H1 (cell line): ENCODE results near the gene LCLAT1. TPM values are rescaled to one million over a fixed set of nuclear protein-coding genes. Genes with fewer than 3 reads are reported as not detected.
A peak's percentile ranks its signal among the peaks of the same experiment; 100 is the strongest.

Experiments used
- CTCF ChIA-PET: fragments of 300-600 bp; sonication (Branson Sonifier 250); formaldehyde crosslinking; loops from one replicate; lab custom pipeline; 2021; ENCODE audit not compliant: partially characterized antibody; lab: Charles Lee
- POLR2A ChIA-PET: fragments of 300-600 bp; sonication (Branson Sonifier 250); formaldehyde crosslinking; loops from one replicate; lab custom pipeline; 2021; ENCODE audit warnings: inconsistent platforms; ENCODE audit not compliant: partially characterized antibody; lab: Charles Lee
- DNase-seq, 2 experiments: peaks; one replicate each; pipeline versions ENCODE4 v3.0.0 to v3.0.0-alpha.2; 2010 to 2022; ENCODE audit warnings: low spot score in 2 of 2, low read depth in 1 of 2, mixed read lengths in 1 of 2
- FAIRE-seq: peaks from 2 replicates; lab custom pipeline; 2011; peaks lifted over from hg19 to GRCh38; lab: Jason Lieb, UNC
- H2AFZ ChIP-seq: 2 replicates; pipeline ENCODE4 v1.8.1; 2012; ENCODE audit warnings: low read length, inconsistent platforms
- H2AK5ac ChIP-seq: 2 replicates; pipeline ENCODE4 v1.6.1; 2013; ENCODE audit warnings: low read depth, low read length
- H2BK120ac ChIP-seq: replicated peaks from 2 replicates; pipeline ENCODE3; 2013; ENCODE audit warnings: low read depth, low read length, inconsistent platforms
- H2BK12ac ChIP-seq: 2 replicates; pipeline ENCODE4 v1.6.1; 2013; ENCODE audit warnings: low read depth, low read length
- H2BK15ac ChIP-seq: 2 replicates; pipeline ENCODE4 v1.6.1; 2013; ENCODE audit warnings: low read length
- H2BK20ac ChIP-seq: 2 replicates; pipeline ENCODE4 v1.6.1; 2013; ENCODE audit warnings: low read length
- H2BK5ac ChIP-seq: 2 replicates; pipeline ENCODE4 v1.6.1; 2013; ENCODE audit warnings: low read depth, low read length
- H3K14ac ChIP-seq: 2 replicates; pipeline ENCODE4 v1.6.1; 2013; ENCODE audit warnings: inconsistent platforms; ENCODE audit not compliant: insufficient read length
- H3K18ac ChIP-seq: 2 replicates; pipeline ENCODE4 v1.6.1; 2013; ENCODE audit warnings: low read length; ENCODE audit errors: extremely low read depth
- H3K23ac ChIP-seq: 2 replicates; pipeline ENCODE4 v1.6.1; 2013; ENCODE audit warnings: inconsistent platforms; ENCODE audit not compliant: insufficient read length
- H3K23me2 ChIP-seq: 2 replicates; pipeline ENCODE4 v1.6.1; 2013; ENCODE audit warnings: low read depth, low read length
- H3K27ac ChIP-seq: 2 replicates; pipeline ENCODE4 v1.6.1; 2011; ENCODE audit warnings: low read depth, low read length, inconsistent platforms
- H3K27me3 ChIP-seq, 4 experiments: replicated peaks in 1 of 4; 1 replicate in 1 of 4; 2 replicates in 3 of 4; pipeline versions ENCODE4 v1.6.1 to v1.8.1; 2011 to 2013; ENCODE audit warnings: low read length in 3 of 4, mild to moderate bottlenecking in 3 of 4, inconsistent platforms in 2 of 4, mixed read lengths in 2 of 4, moderate library complexity in 1 of 4; ENCODE audit not compliant: control insufficient read depth in 3 of 4, insufficient read depth in 3 of 4; ENCODE audit errors: extremely low read depth in 1 of 4
- H3K36me3 ChIP-seq, 4 experiments: 2 replicates each; pipeline versions ENCODE4 v1.6.1 to v1.8.1; 2011 to 2013; ENCODE audit warnings: mild to moderate bottlenecking in 4 of 4, low read length in 3 of 4, moderate library complexity in 2 of 4, control low read depth in 1 of 4, inconsistent platforms in 1 of 4; ENCODE audit not compliant: insufficient read depth in 4 of 4, control insufficient read depth in 2 of 4
- H3K4ac ChIP-seq: replicated peaks from 2 replicates; pipeline ENCODE3; 2013; ENCODE audit warnings: low read length, low read depth, mixed read lengths, inconsistent platforms; ENCODE audit not compliant: insufficient read length
- H3K4me1 ChIP-seq, 4 experiments: replicated peaks in 1 of 4; 1 replicate in 1 of 4; 2 replicates in 3 of 4; pipeline versions ENCODE4 v1.6.1 to v1.8.1; 2011 to 2013; ENCODE audit warnings: low read length in 3 of 4, inconsistent platforms in 2 of 4, mixed read lengths in 1 of 4; ENCODE audit not compliant: insufficient read depth in 4 of 4, control insufficient read depth in 3 of 4
- H3K4me2 ChIP-seq, 2 experiments: 2 replicates each; pipeline versions ENCODE4 v1.6.1 to v1.8.1; 2011 to 2013; ENCODE audit warnings: low read depth in 2 of 2, low read length in 2 of 2, control low read depth in 1 of 2, inconsistent platforms in 1 of 2, mild to moderate bottlenecking in 1 of 2; ENCODE audit not compliant: insufficient read depth in 1 of 2
- H3K4me3 ChIP-seq, 4 experiments: fragments of 200-600, 300-600 bp in 1 of 4; sonication (generic), shearing (Covaris generic), sonication (Bioruptor Twin) in 1 of 4; 2 replicates each; pipeline versions ENCODE4 v1.5.1 to v1.8.1; 2011 to 2016; ENCODE audit warnings: low read length in 4 of 4, low read depth in 3 of 4, control low read depth in 2 of 4, inconsistent platforms in 2 of 4, mild to moderate bottlenecking in 2 of 4, mixed read lengths in 1 of 4, moderate library complexity in 1 of 4; ENCODE audit not compliant: insufficient read depth in 2 of 4; ENCODE audit errors: extremely low read depth in 1 of 4
- H3K56ac ChIP-seq: replicated peaks from 2 replicates; pipeline ENCODE3; 2013; ENCODE audit warnings: low read depth, mild to moderate bottlenecking, mixed read lengths, low read length, inconsistent platforms; ENCODE audit not compliant: insufficient read length
- H3K79me1 ChIP-seq: 2 replicates; pipeline ENCODE4 v1.6.1; 2013; ENCODE audit warnings: low read depth, low read length, control low read depth
- H3K79me2 ChIP-seq, 2 experiments: 2 replicates each; pipeline versions ENCODE4 v1.6.1 to v1.8.1; 2012 to 2013; ENCODE audit warnings: low read length in 2 of 2, mild to moderate bottlenecking in 2 of 2, inconsistent platforms in 1 of 2; ENCODE audit not compliant: insufficient read depth in 2 of 2, control insufficient read depth in 1 of 2
- H3K9ac ChIP-seq, 4 experiments: replicated peaks in 1 of 4; 1 replicate in 1 of 4; 2 replicates in 3 of 4; pipeline versions ENCODE4 v1.6.1 to v1.8.1; 2011 to 2013; ENCODE audit warnings: low read depth in 3 of 4, low read length in 3 of 4, control low read depth in 2 of 4, mild to moderate bottlenecking in 2 of 4, moderate library complexity in 2 of 4, inconsistent platforms in 1 of 4; ENCODE audit errors: extremely low read depth in 1 of 4
- H3K9me3 ChIP-seq, 2 experiments: 2 replicates each; pipeline versions ENCODE4 v1.6.1 to v1.8.1; 2012 to 2013; ENCODE audit warnings: mild to moderate bottlenecking in 2 of 2, moderate library complexity in 2 of 2, control low read depth in 1 of 2, inconsistent platforms in 1 of 2, low read depth in 1 of 2, low read length in 1 of 2, mixed read lengths in 1 of 2; ENCODE audit not compliant: insufficient read depth in 2 of 2
- H4K20me1 ChIP-seq, 2 experiments: replicated peaks in 1 of 2; 2 replicates each; pipeline versions ENCODE3 to v1.8.1; 2011 to 2013; ENCODE audit warnings: inconsistent platforms in 2 of 2, low read length in 2 of 2, mild to moderate bottlenecking in 1 of 2; ENCODE audit not compliant: insufficient read depth in 2 of 2, control insufficient read depth in 1 of 2
- H4K5ac ChIP-seq: 2 replicates; pipeline ENCODE4 v1.6.1; 2013; ENCODE audit warnings: low read length, low read depth, mixed read lengths, inconsistent platforms; ENCODE audit not compliant: insufficient read length
- H4K8ac ChIP-seq: 2 replicates; pipeline ENCODE4 v1.8.0; 2013; ENCODE audit warnings: mild to moderate bottlenecking, moderate library complexity, low read length, inconsistent platforms; ENCODE audit not compliant: insufficient read depth; ENCODE audit errors: extremely low read depth
- H4K91ac ChIP-seq: replicated peaks from 2 replicates; pipeline ENCODE3; 2013; ENCODE audit warnings: low read length, mixed read lengths, inconsistent platforms; ENCODE audit not compliant: insufficient read length
- BACH1 ChIP-seq: IDR thresholded peaks from 2 replicates; pipeline ENCODE4 v1.6.1; 2012; ENCODE audit warnings: low read length, improper control_type of control experiment
- EGR1 ChIP-seq: IDR thresholded peaks from 2 replicates; pipeline ENCODE4 v1.6.1; 2011; ENCODE audit warnings: low read depth, low read length, borderline replicate concordance
- RNF2 ChIP-seq: fragments of 200-900, 300-1000 bp; sonication (generic); IDR thresholded peaks from 2 replicates; pipeline ENCODE4 v1.7.1; 2016; ENCODE audit warnings: borderline replicate concordance, low read depth, mild to moderate bottlenecking, antibody characterized with exemption, low read length; ENCODE audit not compliant: poor library complexity, severe bottlenecking; ENCODE audit errors: missing control alignments
- TEAD4 ChIP-seq: IDR thresholded peaks from 2 replicates; pipeline ENCODE4 v1.6.1; 2012; ENCODE audit warnings: low read depth, low read length, inconsistent platforms, mixed read lengths
- WGBS, 2 experiments: shearing (Covaris generic) in 1 of 2; methylation state at CpG; one replicate each; pipeline versions ENCODE4 v1.1.6 to v1.1.7; 2013 to 2015; ENCODE audit warnings: low lambda C conversion rate in 2 of 2, mixed read lengths in 2 of 2, inconsistent platforms in 1 of 2, low coverage in 1 of 2, missing lambda C conversion rate in 1 of 2; ENCODE audit not compliant: insufficient replicate concordance in 2 of 2, insufficient coverage in 1 of 2, insufficient read length in 1 of 2; ENCODE audit errors: extremely low coverage in 1 of 2, missing lambda C conversion rate in 1 of 2; 5-methylcytosine and 5-hydroxymethylcytosine counted together
- polyA plus RNA-seq, 7 experiments: library from polyadenylated mRNA; depleted of rRNA in 3 of 7; stranded (reverse) in 5 of 7; unstranded in 2 of 7; fragments of >200 nt in 5 of 7; fragments of 200-250 nt in 2 of 7; gene quantifications; 1 replicate in 5 of 7; 2 replicates in 1 of 7; 4 replicates in 1 of 7; pipeline versions ENCODE4 v1.2.1 to v1.2.3, GENCODE V29; 2011 to 2013; ENCODE audit warnings: missing spikeins in 2 of 7, mixed read lengths in 2 of 7
- total RNA-seq: library from RNA; stranded (reverse); fragmentation: NEBNext Ultra II Directional; extraction: Animal tissue kit (Norgen Biotek cat#: 25700); gene quantifications from 2 replicates; pipeline ENCODE4 v1.2.1, GENCODE V29; 2021

LCLAT1 gene
- total and polyA plus RNA-seq, 2 of the 8 experiments (the other 6 are each of a cell fraction or from before 2014, with no cell fraction given), result 7.6 to 22.0 TPM

GRCh38 chr2:30645745-30646119, 198.7 kb downstream of the LCLAT1 start:
- peak in 1 of 2 experiments; percentile 34 for DNase-seq
- Histone ChIP-seq H4K8ac (no peak overlapping the region; the same call in 1 of the 2 replicates), H2BK12ac (no peak overlapping the region), H3K4me3 (no peak overlapping the region), H3K9me3 (no peaks in the 10 kb centered on the region), H4K5ac (no peak overlapping the region), H3K27ac (no peak overlapping the region), H3K36me3 (peaks cover 0 to 3% (median 0%) of the 10 kb centered on the region in 4 experiments; a peak in 1 of 8 replicates), H3K4me1 (peaks cover 0 to 3% (median 0%) of the 10 kb centered on the region in 4 experiments; a peak in 2 of 7 replicates), H4K20me1 (no peaks in the 10 kb centered on the region), H2AK5ac (no peak overlapping the region), H3K79me1 (no peaks in the 10 kb centered on the region), H3K18ac (no peak overlapping the region), H2BK15ac (no peak overlapping the region), H2BK120ac (no peak overlapping the region), H3K56ac (no peak overlapping the region), H3K23me2 (no peaks in the 10 kb centered on the region), H3K14ac (no peak overlapping the region), H3K9ac (no peak overlapping the region), H2BK5ac (no peak overlapping the region), H2BK20ac (no peak overlapping the region), H4K91ac (no peak overlapping the region), H2AFZ (no peak overlapping the region), H3K79me2 (no peaks in the 10 kb centered on the region), H3K23ac (no peak overlapping the region), H3K4me2 (no peak overlapping the region), H3K27me3 (no peaks in the 10 kb centered on the region), H3K4ac (no peak overlapping the region)
- POLR2A ChIA-PET, result interaction anchor here (0.8 kb wide), 1 partner anchor 15 kb away, joined by 3 read pairs; no protein-coding TSS in a partner anchor
- CTCF ChIA-PET, result interaction anchor here (1.5 kb wide), 1 partner anchor 481 kb away, joined by 5 read pairs; no protein-coding TSS in a partner anchor
- no peak for FAIRE-seq
- WGBS, 2 experiments, result 86% methylated on average over 3 of the region's 3 CpGs; no CpG with 5 or more reads in 1 of the 2 experiments
- TF ChIP-seq EGR1 (no peak), RNF2 (no peak), BACH1 (no peak), TEAD4 (no peak)
